CD4-positive, alpha-beta T cell treated with Interleukin-15 for 4 hours (primary cell): ENCODE data around the gene GABRR2.

Source experiments
- DNase-seq: peaks from one replicate; pipeline ENCODE4 v3.0.0-alpha.2; 2020; ENCODE audit warnings: low spot score

GABRR2 gene

DNA sequence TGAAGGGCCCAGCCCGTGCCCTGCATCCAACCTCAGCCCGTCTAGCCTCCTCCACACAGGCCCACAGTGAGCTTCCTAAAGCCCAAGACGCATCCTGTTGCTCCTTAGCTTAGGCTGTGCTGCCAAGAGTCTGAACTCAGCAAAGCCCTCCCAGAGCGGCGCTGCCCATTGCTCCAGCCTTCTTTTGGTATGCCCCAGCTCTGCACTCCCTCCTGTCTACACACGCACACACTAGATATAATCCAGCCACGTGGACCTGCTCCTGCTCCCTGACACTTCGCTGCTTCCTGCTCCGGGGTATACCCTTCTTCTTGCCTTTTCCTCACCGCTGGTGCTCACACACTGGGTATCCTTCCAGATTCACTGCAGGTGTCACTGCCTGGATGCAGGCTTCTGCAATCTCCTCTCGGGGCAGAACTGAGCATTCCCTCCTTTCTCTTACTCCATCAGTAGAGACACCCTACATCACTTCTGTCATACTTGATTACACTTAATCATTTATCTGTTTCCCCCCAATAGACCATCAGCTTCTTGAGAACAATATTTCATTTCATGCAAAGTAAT lies 23.8 kb downstream of the GABRR2 start:
- no peak for DNase-seq

DNA sequence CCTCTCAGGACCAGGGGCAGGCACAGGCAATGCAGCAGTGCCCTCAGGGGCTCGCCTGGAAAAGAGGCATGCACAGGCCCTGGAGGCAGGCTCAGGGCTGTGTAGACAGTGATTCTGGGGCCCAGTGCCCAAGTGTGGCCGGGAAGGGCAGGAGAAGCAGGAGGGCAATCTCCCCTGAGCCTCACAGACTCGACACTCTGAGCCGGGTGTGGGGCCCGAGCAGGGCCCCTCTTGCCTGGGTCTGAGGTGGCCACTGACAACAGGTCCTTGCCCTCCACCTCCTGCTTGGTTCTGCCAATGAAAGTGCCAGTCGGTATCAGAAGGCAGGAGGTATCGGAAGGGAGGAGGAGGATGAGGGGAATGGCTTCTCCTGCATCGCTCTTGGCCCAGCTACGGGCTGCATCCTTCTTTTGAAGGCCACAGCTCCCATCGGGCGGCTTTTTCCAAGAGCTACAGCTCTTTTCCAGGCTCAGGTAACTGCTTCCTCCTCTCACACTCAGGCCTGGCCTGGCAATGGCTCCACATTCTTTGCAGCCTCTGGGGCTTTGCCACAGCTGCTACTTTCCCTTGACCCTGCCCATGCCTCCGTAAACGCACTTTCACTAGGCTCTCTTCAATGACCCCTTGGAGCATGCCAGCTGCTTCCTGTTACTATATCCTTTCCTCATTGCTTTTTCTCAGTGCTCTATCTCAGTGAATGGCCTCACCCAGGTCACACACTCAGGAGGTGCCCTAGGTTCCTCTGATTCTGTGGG lies 24.5 kb downstream of the GABRR2 start:
- no peak for DNase-seq

DNA sequence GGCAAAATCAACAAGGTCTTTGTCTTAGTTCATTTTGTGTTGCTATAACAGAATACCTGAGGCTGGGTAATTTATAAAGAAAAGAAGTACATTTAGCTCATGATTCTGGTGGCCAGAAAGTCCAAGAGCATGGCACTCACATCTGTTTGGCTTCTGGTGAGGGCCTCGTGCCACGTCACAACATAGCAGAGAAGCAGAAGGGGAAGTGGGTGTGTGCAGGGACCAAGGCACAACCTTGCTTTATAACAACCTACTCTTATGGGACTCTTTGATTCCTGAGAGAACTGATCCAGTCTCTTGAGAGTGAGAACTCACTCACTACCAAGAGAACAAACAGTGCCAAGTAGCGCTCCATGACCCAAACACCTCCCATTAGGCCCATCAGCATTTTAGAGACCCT lies 25.4 kb downstream of the GABRR2 start:
- no peak for DNase-seq

DNA sequence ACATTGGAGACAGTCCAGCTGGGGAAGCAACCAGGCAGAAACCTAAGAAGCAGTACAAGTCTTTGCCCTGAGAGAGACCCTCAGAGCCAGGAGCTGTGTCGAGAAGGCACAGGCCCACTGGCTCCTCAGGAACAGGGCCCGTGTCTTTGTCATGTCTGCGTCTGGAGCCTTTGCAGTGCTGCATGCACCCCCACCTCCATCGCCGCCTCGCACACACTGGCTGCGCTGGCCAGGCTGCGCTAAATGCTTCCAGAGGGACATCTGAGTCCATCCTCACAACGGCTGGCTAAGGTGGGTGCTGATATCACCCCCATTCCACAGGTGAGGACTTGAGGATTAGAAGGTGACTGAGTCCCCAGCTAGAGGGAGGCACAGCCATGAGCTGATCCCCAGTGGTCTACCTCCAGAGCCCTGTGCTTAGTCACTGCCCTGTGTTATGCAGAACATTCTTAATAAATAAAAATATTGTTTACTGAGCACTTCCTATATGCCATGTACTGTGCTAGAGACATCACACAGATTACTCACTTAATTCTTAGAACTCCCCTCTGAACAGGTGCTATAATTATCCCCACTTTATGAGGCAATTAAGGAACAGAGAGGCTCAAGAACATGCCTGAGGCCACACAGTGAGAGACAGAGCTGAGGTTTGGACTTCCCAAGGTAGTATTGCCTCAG lies 27.6 kb downstream of the GABRR2 start:
- DNase-seq, result no peak

DNA sequence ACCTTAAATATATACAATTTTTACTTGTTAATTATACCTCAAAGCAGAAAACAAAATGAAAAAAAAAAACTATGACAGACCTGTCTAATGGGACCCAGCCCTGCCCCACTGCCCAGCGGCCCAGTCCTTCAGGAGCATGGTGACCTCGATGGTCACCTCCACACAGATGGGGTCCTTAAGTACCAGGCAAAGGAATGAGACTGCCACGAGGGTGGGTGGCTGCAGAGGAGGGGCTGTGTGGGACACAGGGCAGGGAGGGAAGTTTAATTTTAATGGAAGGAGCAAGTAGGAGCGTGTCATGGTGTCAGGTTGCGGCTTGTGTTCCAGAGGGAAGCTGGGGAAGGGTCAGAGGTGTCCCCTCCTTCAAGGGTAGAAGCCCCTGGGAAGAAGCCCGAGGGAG lies 28.6 kb downstream of the GABRR2 start:
- DNase-seq, result no peak

DNA sequence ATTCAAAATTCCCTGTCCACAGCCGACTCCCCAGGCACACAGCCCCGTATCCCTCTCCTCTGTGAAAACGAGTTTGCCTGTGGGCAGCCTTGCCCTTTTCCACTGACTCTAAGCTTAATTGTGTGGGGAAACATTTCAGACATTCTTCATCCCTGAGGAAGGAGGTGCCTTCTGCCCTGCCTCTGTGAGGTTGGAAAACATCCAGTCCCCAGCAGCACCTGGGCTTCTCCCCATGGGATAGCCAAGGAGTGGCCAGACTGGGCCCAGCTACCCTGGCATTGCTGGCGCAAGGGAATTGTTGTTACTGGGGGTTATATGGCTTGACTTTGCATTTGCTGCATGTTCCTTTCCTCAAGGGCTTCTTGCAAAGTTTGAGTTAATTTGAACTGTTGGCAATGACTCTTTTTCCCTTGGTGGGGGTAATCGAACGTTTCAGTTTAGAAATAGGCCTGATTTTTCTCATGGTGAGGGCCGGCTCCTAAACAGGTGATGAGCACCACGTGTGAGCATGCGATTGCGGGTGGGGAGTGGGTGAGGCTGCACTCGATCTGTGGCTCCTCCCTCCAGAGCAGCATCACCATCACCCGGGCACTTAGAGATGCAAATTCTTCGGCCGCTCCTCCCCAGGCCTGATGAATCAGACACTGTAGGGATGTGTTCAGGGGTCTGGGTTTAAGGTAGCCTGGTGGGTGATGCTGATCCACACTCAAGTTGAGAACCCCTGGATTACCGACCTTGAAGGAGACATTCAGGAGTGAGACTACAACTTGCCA lies 29.9 kb downstream of the GABRR2 start:
- DNase-seq, result no peak

DNA sequence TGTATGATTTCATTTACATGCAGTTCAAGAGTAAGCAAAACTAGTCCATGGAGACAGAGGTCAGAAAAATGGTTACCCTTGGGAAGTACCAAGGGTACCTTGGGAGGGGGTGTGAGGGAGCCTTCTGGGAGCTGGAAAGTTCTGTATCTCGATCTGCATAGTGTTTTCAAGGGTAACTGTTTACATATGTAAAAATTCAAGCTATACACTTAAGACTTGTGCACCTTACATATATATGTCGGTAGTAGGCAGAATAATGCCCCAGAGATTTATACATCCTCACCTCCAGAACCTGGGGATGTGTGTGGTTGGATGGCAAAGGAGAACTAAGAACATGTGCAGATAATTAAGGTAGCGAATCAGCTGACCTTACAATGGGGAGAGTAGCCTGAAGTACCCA lies 31.0 kb downstream of the GABRR2 start:
- no peak for DNase-seq

DNA sequence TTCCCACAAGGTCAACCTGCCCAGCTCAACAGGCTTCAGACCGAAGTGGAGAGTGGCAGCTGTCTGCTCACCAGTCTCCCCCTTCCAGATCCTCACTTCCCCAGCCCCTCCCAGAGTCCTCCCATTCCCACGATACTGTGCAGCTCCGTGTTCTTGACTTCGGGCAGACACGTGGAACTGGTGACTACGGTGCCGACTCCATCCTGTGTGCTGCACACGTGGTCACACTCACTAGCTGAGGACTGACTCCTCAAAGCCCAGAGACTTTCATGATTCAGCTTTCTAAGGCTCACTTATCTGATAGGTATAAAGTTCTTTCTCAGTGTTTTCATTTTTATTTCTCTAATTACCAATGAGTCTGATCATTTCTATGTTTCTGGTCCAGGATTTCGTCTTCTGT lies 32.4 kb downstream of the GABRR2 start:
- DNase-seq, result no peak

DNA sequence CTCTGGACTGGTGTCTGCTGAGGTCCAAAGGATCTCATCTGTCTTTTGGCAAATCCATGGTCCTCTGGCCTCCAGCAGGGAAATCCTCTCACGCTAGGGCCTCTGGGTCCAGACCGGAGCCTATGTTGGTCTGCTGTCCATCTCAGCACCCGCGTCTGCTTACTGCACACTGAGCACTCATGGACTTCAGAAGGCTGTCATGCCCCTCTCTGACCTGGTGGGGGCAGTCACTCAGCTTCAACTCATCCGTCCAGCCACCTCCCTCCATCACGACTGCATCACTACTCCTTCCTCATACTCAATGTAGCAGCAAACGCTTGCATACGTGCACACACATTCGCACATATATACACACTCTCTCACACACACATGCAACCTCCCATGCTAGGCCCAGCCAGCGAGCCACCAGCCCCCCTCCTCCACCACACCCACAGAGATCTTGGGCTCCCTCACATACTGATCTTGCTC lies 33.3 kb downstream of the GABRR2 start:
- peak; percentile 45 for DNase-seq

DNA sequence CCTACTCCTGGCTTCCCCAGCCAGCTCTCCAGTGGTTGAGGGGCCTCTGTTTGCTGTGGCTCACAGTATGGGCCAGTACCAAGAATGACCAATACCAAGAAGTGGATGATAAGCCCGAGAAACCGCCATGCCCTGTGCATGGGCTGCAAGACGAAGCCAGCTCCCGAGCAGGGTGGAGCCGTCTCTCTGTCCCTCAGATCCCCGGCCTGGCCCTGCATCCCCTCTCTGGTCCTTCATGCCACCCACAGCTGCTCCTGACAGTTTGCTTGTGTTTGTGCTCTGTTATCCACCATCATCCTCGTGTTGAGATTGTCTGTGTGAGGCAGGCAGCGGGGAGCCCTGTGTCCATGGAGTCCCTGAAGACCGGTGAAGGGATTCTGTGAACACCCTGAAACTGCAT lies 36.1 kb downstream of the GABRR2 start:
- no peak for DNase-seq

DNA sequence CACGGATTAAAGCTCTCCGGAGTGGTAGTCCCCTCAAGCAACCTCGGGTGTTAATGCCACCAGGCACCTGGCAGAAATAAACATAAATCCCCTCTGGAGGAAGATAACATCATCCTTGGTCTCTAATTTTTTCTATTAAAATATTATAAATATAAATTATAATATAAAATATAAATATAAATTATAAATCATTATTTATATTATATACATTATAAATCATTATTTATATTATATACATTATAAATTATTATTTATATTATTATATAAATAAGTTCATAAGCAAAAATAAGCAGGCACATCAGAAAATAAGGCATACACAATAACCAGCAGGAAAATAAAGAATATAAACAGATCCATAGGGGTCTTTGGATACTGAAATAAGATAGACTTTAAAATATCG lies 39.2 kb downstream of the GABRR2 start:
- no peak for DNase-seq

DNA sequence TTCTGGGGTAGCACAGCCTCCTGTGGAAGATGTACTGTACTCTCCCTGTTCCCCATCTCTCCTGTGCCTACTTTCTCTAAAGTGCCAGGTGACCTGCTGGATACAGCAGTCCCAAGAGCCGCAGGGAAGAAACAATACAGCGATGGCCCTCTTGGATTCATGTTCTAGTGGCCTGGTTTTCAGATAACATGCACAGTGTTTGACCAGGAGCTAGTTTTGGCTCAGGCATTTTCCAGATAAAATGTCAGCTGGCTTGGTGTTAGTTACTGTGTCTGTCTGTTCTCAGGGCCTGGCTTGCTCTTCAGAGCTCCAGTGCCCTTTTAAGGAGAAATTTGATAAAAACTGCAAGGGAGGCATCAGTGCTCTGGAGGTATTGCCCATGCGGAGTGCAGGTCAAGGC lies 41.3 kb downstream of the GABRR2 start:
- no peak for DNase-seq

DNA sequence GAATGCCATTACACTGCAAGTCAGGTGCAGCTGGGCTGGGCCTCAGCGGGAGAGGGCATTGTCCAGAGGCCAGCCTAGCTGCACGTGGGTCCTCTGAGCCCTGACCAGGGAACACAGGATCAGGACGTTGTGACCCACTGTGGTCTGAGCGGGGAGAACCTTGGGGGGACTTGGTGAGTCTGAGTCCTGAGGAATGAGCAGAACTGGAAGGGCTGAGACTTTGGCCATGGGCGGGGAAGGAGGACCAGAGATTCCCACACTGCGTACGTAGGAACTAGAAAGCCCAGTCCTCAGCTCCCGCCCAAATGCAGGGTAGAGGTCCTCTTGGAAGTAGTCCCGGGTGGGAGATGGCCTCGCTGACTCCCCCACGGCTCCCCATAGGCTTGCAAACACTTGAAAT lies 42.5 kb downstream of the GABRR2 start:
- DNase-seq, result no peak

DNA sequence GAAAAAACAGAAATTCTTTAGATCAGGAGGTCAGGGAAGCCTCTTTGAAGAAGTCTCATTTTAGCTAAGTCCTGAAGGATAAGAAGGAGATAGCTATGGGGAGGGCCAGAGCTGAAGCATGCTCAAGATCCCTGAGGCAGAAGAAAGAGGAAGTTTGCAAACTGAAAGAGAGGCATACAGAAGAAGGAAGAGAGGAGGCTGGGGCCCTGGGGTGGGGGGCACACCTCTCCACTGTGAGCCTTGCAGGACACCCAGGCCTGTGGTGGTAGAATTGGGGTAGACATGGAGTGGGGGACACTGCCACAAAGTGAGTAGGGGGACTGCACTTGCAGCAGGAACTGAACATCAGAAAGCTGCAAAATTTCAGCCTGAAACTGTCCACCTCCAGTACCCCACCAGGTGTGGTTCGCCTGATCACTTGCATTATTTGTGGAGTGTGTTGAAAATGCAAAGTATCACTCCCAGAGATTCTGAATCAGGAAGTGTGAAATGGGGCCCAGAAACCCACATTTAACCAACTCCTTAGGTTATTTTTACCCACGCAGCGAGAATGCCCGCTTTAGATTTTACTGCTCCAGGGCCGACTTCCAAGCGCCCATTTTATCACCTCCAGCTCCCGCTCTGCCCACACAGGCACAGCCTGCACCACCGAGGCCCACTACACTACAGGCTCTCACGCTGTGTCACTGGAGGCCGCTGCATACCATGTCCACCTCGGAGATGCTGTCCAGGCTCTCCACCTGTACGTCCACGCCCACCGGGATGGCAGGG lies 44.0 kb downstream of the GABRR2 start:
- no peak for DNase-seq

DNA sequence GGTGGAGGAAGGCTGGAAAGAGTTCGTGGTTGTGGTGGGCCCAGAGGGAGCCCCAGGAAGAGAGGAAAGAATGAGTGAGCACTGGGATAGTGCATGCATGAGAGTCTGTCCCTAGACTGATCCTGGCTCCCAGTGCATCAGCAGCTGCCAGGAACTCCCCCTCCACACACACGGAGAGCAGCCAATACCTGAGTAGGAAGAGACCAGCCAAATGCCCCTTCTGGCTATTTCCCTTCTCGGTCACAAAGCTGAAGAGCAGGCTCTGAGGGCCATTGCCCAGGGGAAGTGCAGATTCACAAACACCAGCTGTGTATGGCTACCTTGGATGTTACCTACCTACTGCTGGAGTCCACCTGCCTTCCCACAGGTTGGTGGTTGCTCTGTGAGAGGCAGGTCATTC lies 45.1 kb downstream of the GABRR2 start:
- DNase-seq, result no peak

DNA sequence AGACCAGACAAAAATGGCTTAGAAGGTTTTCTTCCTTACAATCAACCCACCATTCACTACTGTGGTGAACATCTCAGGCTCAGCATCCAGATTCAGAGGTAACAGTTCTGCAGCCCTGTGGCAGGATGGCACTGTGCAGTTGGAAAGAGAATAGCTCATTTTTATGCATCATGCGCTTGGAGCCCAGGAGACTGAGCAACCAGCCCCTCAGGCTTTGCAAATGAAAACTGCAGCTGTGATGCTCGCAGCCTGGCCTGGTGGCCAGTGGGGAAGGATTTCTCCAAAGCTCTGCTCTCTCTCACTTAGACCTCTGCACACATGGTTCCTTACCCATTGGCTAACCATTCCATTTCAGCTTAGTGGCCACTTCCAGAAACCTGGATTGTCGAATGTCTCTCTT lies 45.8 kb downstream of the GABRR2 start:
- no peak for DNase-seq

DNA sequence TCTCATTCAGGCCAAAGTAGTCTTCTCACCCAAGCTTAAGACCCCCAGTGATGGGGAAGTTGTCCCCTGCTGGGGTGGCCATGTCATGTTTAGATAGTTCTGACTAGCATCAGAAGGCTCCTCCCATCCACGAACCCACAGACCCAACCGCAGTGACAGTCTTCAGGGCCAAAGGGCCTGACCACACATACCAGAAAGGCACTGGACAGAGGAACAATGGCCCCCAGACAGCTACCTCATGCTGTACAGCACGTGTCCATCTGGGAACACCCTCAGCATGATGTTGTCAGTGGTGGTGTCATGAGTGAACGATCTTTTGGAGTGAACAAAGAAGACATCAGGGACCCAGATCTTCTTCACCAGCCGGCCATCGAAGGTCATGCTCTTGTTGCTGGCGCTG lies 46.3 kb downstream of the GABRR2 start:
- DNase-seq, result no peak

DNA sequence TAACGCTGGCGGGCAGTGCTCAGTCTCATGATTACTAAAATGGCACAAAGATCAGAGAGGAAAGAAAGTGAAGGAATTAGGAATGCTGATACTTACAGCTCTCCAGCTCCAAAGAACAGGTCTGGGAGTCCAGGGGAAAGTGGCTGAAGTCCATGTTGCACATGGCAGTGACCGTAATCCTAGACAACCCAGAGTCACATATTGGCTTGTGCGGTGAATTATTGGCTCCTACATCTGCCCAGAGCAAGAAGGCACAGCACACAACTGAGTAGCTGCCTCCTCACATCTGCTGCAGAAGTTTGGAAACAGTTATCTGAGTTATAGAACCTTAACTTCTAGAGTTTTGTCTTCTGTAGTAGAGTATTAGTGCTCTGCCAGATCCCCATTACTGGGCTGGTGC lies 47.2 kb downstream of the GABRR2 start:
- DNase-seq, result no peak

DNA sequence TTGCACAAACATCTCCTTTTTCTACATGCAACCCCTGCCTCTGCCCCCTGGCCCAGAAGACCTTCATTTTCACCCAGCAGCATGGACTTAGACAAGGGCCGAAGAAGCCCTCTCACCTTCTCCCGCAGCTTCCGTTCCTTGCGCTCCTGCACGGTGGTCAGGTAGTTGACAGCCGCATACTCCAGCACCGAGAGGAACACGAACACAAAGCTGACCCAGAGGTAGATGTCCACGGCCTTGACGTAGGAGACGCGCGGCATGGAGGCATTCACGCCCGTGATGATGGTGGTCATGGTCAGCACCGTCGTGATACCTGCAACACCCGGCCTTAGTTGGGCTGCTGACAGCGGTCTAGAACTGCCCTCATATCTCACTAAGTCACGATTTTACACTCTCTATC lies 50.8 kb downstream of the GABRR2 start:
- DNase-seq, result no peak

DNA sequence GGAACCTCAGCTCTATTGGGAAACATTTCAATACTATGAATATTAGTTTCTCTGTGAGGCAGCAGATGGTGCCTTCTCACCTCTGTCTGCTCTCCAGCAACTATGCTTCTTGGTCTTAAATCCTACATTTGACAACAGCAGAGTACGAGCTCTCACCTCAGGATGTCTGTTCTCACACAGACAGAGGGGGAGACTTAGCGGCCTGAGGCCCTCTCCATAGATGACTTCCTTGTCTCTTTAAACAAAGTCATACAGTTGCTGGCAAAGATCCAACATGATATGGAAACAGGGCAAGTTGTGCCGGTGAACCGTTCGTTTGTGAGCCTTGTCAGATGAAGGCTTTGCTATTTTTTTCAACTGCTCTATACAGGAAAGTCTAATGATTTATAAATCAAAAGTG lies 54.3 kb downstream of the GABRR2 start:
- no peak for DNase-seq

DNA sequence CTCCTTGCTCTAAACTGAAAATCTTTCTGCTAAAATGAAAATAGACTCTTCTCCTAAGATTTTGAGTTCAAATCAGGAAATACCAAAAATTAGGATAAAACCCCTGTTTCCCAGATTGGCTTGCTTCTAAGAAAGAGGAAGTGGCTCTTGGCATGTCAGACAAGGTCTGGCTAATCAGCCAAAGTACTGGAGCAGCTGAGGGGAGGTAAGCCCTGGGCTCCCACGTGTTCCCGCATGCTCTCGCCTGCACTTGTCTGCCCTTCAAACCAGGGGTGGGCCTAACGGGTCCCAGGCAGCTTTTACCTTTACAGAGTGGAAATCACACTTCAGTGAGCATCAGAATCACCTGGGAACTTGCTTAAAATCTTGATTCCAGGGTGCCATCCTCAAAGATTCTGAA lies 54.8 kb downstream of the GABRR2 start:
- DNase-seq, result no peak

DNA sequence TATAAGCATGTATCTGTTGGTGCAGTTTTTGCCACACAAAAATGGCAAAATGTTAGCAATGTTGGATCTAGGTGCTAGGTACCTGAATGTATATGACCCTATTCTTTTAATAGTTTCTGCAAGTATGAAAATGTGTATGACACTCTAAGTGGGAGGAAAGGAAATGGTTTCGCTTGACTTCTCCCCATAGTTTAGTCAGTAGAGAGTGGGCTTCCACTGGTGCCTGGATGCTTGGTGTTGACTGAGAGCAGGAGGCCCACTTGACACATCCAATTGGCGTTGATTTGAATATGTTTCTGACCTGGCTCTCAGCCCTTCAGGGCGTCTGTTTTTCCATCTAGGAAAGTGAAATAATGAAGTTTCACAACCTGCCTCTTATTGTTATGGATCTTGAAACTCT lies 56.2 kb downstream of the GABRR2 start:
- no peak for DNase-seq
